GM06990 (cell line): ENCODE measurements around the gene EIF4A3.

Experiments used
- DNase-seq: peaks from one replicate; pipeline ENCODE4 v3.0.0-alpha.2; 2011; ENCODE audit not compliant: insufficient read length; ENCODE audit errors: extremely low read depth
- H3K27me3 ChIP-seq: replicated peaks from 2 replicates; pipeline ENCODE4 v1.6.0; 2011; ENCODE audit warnings: low read length; ENCODE audit not compliant: control insufficient read depth, insufficient read depth
- H3K36me3 ChIP-seq: 2 replicates; pipeline ENCODE4 v1.5.1; 2011; ENCODE audit warnings: low read length; ENCODE audit not compliant: control insufficient read depth, insufficient read depth
- H3K4me3 ChIP-seq: replicated peaks from 2 replicates; pipeline ENCODE4 v1.5.1; 2011; ENCODE audit warnings: low read depth, mild to moderate bottlenecking, control low read depth, low read length
- TF ChIP-seq, protein P1 (sequence below): IDR thresholded peaks from 2 replicates; pipeline ENCODE4 v1.5.1; 2011; ENCODE audit warnings: low read length, control low read depth, mild to moderate bottlenecking, inconsistent platforms; ENCODE audit not compliant: insufficient read depth, poor library complexity, severe bottlenecking

Gene EIF4A3

DNA sequence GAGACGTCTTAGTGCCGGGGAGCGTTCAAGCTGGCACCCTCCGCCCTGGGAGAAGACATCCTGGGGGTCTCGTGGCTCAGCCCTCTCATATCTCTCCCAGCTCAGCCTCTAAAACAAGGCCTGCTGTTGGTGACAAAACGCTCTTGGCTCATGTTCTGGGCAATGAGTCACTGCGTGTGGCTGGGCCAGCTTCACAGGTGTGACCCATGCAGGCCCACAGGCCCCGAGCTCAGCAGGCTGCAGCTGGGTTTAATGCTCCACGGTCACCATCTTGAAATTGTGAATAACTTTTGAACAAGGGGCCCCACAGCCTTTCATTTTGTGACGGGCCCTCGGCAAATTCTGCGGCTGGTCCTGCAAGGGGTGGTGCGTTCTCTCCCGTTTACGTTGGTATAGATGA lies 23.1 kb downstream of the EIF4A3 start:
- Histone ChIP-seq H3K4me3 (no peak overlapping the region), H3K27me3 (no peaks in the 10 kb centered on the region), H3K36me3 (no peaks in the 10 kb centered on the region)
- TF ChIP-seq, protein P1, sequence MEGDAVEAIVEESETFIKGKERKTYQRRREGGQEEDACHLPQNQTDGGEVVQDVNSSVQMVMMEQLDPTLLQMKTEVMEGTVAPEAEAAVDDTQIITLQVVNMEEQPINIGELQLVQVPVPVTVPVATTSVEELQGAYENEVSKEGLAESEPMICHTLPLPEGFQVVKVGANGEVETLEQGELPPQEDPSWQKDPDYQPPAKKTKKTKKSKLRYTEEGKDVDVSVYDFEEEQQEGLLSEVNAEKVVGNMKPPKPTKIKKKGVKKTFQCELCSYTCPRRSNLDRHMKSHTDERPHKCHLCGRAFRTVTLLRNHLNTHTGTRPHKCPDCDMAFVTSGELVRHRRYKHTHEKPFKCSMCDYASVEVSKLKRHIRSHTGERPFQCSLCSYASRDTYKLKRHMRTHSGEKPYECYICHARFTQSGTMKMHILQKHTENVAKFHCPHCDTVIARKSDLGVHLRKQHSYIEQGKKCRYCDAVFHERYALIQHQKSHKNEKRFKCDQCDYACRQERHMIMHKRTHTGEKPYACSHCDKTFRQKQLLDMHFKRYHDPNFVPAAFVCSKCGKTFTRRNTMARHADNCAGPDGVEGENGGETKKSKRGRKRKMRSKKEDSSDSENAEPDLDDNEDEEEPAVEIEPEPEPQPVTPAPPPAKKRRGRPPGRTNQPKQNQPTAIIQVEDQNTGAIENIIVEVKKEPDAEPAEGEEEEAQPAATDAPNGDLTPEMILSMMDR: no peak
- no peak for DNase-seq

- Histone ChIP-seq H3K4me3 (no peak overlapping the region), H3K27me3 (no peaks in the 10 kb centered on the region), H3K36me3 (no peaks in the 10 kb centered on the region)
- TF ChIP-seq, protein P1: no peak
- no peak for DNase-seq
These were observed 23.9 kb downstream of the EIF4A3 start for GRCh38 chr17:80122926-80123505.

GRCh38 chr17:80122026-80122575 lies 24.8 kb downstream of the EIF4A3 start:
- no peak for DNase-seq
- H3K4me3 ChIP-seq: no peak overlapping the region
- no peaks in the 10 kb centered on the region for H3K36me3 ChIP-seq
- H3K27me3 ChIP-seq: no peaks in the 10 kb centered on the region
- TF ChIP-seq, protein P1: no peak

DNA sequence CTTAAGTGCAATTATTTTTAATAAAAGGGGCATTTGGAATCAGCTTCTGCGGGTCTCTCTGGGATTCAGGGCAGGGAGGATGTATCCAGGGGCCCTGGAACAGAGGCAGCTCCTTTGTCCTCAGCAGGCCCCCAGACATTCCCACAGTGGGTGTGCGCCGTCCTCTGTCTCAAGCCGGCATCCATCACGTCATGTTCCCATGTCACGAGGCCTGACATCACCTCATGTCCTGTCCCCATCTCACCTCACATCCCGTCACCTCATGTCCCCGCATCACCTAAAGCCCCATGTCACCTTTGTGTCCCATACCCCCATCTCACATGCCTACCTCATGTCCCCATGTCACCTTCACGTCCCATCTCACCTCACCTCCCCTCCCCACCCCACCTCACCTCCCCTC lies 27.1 kb downstream of the EIF4A3 start:
- DNase-seq: no peak
- H3K4me3 ChIP-seq: no peak overlapping the region
- H3K36me3 ChIP-seq: no peaks in the 10 kb centered on the region
- H3K27me3 ChIP-seq: no peaks in the 10 kb centered on the region
- TF ChIP-seq, protein P1: no peak

- no peak overlapping the region for H3K4me3 ChIP-seq
- DNase-seq: no peak
- TF ChIP-seq, protein P1: no peak
- H3K27me3 ChIP-seq: no peaks in the 10 kb centered on the region
- H3K36me3 ChIP-seq: no peaks in the 10 kb centered on the region
These were observed 27.6 kb downstream of the EIF4A3 start for GRCh38 chr17:80119271-80119791.
